ENCODE results near the gene CFB. TPM values are rescaled to one million over a fixed set of nuclear protein-coding genes. Genes with fewer than 3 reads are reported as not detected.

The CFB gene
- total and polyA plus RNA-seq, 2 of the 13 experiments (the other 11 are each of a cell fraction or from before 2014, with no cell fraction given): 171 to 513 TPM

DNA sequence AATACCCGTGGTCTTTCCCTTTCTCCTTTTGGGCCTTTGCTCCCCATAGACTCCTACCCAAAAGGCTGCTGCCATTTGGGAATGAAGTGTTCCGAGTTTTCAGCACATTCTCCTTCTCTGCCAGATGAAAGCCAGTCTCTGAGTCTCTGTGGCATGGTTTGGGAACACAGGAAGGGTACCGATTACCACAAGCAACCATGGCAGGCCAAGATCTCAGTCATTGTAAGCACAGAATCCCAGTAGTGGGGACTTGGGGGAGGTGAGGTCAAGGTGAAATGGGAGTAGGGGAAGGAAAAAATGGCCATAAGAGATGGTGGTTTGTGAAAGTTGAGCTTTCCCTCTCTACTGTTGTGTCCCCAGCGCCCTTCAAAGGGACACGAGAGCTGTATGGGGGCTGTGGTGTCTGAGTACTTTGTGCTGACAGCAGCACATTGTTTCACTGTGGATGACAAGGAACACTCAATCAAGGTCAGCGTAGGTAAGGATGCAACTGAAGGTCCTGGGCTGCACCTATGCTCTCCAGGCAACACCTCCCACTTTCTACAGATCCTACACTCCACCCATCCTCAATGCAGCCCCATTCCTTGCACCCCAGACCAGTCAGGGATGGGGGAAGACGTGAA is 4.1 kb downstream of the CFB start (continued):
- TF ChIP-seq ZNF251 (CRISPR knock-in tag; IDR thresholded peaks at IDR 0.05) (no peak), ZNF713 (CRISPR knock-in tag; IDR thresholded peaks at IDR 0.05) (no peak), POLR2AphosphoS5 (IDR thresholded peaks at IDR 0.05; ENCODE audit: low read depth, low read length) (peak; percentile 35; the same call in 1 of the 2 replicates), ZNF33A (CRISPR knock-in tag; IDR thresholded peaks at IDR 0.05; ENCODE audit: borderline replicate concordance) (no peak), ZNF891 (CRISPR knock-in tag; IDR thresholded peaks at IDR 0.05) (peak; percentile 34; the same call in 1 of the 2 replicates), SOX13 (IDR thresholded peaks at IDR 0.05) (0 out of 2 replicates have a peak, but pooled peaks have one; percentile 8), SOX13 (CRISPR knock-in tag; conservative IDR thresholded peaks at IDR 0.05 in 1 of 2, IDR thresholded peaks at IDR 0.05 in 1 of 2) (no peak), MAFF (IDR thresholded peaks at IDR 0.05; ENCODE audit: low read depth, low read length) (peak; percentile 82), NCOA2 (CRISPR knock-in tag; IDR thresholded peaks at IDR 0.05) (no peak), ADNP (CRISPR knock-in tag; IDR thresholded peaks at IDR 0.05) (no peak), PAF1 (CRISPR knock-in tag; IDR thresholded peaks at IDR 0.05) (peak; percentile 72), KAT2B (IDR thresholded peaks at IDR 0.05; ENCODE audit: borderline replicate concordance, low read depth, low read length) (no peak), RORA (CRISPR knock-in tag; IDR thresholded peaks at IDR 0.05) (no peak)
- TF ChIP-seq, protein P1, sequence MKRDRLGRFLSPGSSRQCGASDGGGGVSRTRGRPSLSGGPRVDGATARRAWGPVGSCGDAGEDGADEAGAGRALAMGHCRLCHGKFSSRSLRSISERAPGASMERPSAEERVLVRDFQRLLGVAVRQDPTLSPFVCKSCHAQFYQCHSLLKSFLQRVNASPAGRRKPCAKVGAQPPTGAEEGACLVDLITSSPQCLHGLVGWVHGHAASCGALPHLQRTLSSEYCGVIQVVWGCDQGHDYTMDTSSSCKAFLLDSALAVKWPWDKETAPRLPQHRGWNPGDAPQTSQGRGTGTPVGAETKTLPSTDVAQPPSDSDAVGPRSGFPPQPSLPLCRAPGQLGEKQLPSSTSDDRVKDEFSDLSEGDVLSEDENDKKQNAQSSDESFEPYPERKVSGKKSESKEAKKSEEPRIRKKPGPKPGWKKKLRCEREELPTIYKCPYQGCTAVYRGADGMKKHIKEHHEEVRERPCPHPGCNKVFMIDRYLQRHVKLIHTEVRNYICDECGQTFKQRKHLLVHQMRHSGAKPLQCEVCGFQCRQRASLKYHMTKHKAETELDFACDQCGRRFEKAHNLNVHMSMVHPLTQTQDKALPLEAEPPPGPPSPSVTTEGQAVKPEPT (CRISPR knock-in tag; IDR thresholded peaks at IDR 0.05; ENCODE audit: low read depth): no peak
- TF ChIP-seq, protein P2, sequence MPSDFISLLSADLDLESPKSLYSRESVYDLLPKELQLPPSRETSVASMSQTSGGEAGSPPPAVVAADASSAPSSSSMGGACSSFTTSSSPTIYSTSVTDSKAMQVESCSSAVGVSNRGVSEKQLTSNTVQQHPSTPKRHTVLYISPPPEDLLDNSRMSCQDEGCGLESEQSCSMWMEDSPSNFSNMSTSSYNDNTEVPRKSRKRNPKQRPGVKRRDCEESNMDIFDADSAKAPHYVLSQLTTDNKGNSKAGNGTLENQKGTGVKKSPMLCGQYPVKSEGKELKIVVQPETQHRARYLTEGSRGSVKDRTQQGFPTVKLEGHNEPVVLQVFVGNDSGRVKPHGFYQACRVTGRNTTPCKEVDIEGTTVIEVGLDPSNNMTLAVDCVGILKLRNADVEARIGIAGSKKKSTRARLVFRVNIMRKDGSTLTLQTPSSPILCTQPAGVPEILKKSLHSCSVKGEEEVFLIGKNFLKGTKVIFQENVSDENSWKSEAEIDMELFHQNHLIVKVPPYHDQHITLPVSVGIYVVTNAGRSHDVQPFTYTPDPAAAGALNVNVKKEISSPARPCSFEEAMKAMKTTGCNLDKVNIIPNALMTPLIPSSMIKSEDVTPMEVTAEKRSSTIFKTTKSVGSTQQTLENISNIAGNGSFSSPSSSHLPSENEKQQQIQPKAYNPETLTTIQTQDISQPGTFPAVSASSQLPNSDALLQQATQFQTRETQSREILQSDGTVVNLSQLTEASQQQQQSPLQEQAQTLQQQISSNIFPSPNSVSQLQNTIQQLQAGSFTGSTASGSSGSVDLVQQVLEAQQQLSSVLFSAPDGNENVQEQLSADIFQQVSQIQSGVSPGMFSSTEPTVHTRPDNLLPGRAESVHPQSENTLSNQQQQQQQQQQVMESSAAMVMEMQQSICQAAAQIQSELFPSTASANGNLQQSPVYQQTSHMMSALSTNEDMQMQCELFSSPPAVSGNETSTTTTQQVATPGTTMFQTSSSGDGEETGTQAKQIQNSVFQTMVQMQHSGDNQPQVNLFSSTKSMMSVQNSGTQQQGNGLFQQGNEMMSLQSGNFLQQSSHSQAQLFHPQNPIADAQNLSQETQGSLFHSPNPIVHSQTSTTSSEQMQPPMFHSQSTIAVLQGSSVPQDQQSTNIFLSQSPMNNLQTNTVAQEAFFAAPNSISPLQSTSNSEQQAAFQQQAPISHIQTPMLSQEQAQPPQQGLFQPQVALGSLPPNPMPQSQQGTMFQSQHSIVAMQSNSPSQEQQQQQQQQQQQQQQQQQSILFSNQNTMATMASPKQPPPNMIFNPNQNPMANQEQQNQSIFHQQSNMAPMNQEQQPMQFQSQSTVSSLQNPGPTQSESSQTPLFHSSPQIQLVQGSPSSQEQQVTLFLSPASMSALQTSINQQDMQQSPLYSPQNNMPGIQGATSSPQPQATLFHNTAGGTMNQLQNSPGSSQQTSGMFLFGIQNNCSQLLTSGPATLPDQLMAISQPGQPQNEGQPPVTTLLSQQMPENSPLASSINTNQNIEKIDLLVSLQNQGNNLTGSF (CRISPR knock-in tag; IDR thresholded peaks at IDR 0.05): no peak
- TF ChIP-seq, protein P3, sequence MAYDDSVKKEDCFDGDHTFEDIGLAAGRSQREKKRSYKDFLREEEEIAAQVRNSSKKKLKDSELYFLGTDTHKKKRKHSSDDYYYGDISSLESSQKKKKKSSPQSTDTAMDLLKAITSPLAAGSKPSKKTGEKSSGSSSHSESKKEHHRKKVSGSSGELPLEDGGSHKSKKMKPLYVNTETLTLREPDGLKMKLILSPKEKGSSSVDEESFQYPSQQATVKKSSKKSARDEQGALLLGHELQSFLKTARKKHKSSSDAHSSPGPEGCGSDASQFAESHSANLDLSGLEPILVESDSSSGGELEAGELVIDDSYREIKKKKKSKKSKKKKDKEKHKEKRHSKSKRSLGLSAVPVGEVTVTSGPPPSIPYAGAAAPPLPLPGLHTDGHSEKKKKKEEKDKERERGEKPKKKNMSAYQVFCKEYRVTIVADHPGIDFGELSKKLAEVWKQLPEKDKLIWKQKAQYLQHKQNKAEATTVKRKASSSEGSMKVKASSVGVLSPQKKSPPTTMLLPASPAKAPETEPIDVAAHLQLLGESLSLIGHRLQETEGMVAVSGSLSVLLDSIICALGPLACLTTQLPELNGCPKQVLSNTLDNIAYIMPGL (CRISPR knock-in tag; IDR thresholded peaks at IDR 0.05; ENCODE audit: borderline replicate concordance in 1 of 2, low read depth in 1 of 2): no peak
- TF ChIP-seq, protein P4, sequence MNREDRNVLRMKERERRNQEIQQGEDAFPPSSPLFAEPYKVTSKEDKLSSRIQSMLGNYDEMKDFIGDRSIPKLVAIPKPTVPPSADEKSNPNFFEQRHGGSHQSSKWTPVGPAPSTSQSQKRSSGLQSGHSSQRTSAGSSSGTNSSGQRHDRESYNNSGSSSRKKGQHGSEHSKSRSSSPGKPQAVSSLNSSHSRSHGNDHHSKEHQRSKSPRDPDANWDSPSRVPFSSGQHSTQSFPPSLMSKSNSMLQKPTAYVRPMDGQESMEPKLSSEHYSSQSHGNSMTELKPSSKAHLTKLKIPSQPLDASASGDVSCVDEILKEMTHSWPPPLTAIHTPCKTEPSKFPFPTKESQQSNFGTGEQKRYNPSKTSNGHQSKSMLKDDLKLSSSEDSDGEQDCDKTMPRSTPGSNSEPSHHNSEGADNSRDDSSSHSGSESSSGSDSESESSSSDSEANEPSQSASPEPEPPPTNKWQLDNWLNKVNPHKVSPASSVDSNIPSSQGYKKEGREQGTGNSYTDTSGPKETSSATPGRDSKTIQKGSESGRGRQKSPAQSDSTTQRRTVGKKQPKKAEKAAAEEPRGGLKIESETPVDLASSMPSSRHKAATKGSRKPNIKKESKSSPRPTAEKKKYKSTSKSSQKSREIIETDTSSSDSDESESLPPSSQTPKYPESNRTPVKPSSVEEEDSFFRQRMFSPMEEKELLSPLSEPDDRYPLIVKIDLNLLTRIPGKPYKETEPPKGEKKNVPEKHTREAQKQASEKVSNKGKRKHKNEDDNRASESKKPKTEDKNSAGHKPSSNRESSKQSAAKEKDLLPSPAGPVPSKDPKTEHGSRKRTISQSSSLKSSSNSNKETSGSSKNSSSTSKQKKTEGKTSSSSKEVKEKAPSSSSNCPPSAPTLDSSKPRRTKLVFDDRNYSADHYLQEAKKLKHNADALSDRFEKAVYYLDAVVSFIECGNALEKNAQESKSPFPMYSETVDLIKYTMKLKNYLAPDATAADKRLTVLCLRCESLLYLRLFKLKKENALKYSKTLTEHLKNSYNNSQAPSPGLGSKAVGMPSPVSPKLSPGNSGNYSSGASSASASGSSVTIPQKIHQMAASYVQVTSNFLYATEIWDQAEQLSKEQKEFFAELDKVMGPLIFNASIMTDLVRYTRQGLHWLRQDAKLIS (CRISPR knock-in tag; IDR thresholded peaks at IDR 0.05): no peak
